IPS-15b (cell line): ENCODE results near the gene MAVS.
"Not testable (repeated sequence)": the region's sequence is repeated elsewhere in the genome, so short reads cannot be mapped to it uniquely, and the experiment has no call there.

Experiments used
- H3K27me3 ChIP-seq: one replicate; pipeline ENCODE4 v1.6.1; 2013; ENCODE audit warnings: low read length; ENCODE audit not compliant: control insufficient read depth, insufficient read depth
- H3K36me3 ChIP-seq: one replicate; pipeline ENCODE4 v1.6.1; 2013; ENCODE audit warnings: low read length; ENCODE audit not compliant: control insufficient read depth, insufficient read depth
- H3K4me1 ChIP-seq: one replicate; pipeline ENCODE4 v1.6.1; 2013; ENCODE audit warnings: mild to moderate bottlenecking, low read length; ENCODE audit not compliant: control insufficient read depth, insufficient read depth
- H3K4me3 ChIP-seq: one replicate; pipeline ENCODE4 v1.5.1; 2013; ENCODE audit warnings: low read depth, low read length
- H3K9ac ChIP-seq: one replicate; pipeline ENCODE4 v1.6.1; 2013; ENCODE audit warnings: low read depth, mild to moderate bottlenecking, low read length
- H3K9me3 ChIP-seq: one replicate; pipeline ENCODE4 v1.6.1; 2013; ENCODE audit warnings: mild to moderate bottlenecking, low read length; ENCODE audit not compliant: control insufficient read depth, insufficient read depth

Gene MAVS

GRCh38 chr20:3818155-3819151 is 28.2 kb upstream of the MAVS start:
- Histone ChIP-seq H3K36me3 (no peaks in the 10 kb centered on the region), H3K4me3 (no peak overlapping the region), H3K4me1 (peaks cover 3% of the 10 kb centered on the region), H3K9ac (no peak overlapping the region), H3K27me3 (no peaks in the 10 kb centered on the region), H3K9me3 (no peaks in the 10 kb centered on the region)

- H3K4me1 ChIP-seq: peaks cover 3% of the 10 kb centered on the region
Observed at GRCh38 chr20:3819411-3820047, 27.1 kb upstream of the MAVS start.

GRCh38 chr20:3820048-3820900 is 26.4 kb upstream of the MAVS start, which contains the start of gene AP5S1:
TSS of gene AP5S1 (plus strand) at chr20:3820547. CDS start at chr20:3822118, 1,571 bp downstream.
- peak within 1 kb of the TSS; percentile 95 for H3K9ac ChIP-seq
- H3K4me3 ChIP-seq: peak within 1 kb of the TSS; percentile 91
- no peaks in the 10 kb centered on the region for H3K27me3 ChIP-seq
- H3K9me3 ChIP-seq: no peaks in the 10 kb centered on the region
- peaks cover 3% of the 10 kb centered on the region for H3K4me1 ChIP-seq
- H3K36me3 ChIP-seq: peaks cover 7% of the 10 kb centered on the region

More at GRCh38 chr20:3819411-3820047, 27.1 kb upstream of the MAVS start:
- Histone ChIP-seq H3K4me3 (peak overlapping the region; percentile 91), H3K27me3 (no peaks in the 10 kb centered on the region), H3K9ac (no peak overlapping the region), H3K9me3 (no peaks in the 10 kb centered on the region), H3K36me3 (peaks cover 7% of the 10 kb centered on the region)

- Histone ChIP-seq H3K27me3 (no peaks in the 10 kb centered on the region), H3K4me1 (peaks cover 3% of the 10 kb centered on the region)
Observed at GRCh38 chr20:3820901-3821727, 25.5 kb upstream of the MAVS start.

GRCh38 chr20:3821996-3822395 is 24.6 kb upstream of the MAVS start:
- H3K36me3 ChIP-seq: peaks cover 7% of the 10 kb centered on the region
- no peaks in the 10 kb centered on the region for H3K9me3 ChIP-seq
- H3K4me3 ChIP-seq: no peak overlapping the region
- H3K4me1 ChIP-seq: peaks cover 3% of the 10 kb centered on the region
- H3K9ac ChIP-seq: no peak overlapping the region
- no peaks in the 10 kb centered on the region for H3K27me3 ChIP-seq

More at GRCh38 chr20:3820901-3821727, 25.5 kb upstream of the MAVS start:
- H3K9ac ChIP-seq: peak overlapping the region; percentile 95
- H3K9me3 ChIP-seq: no peaks in the 10 kb centered on the region
- peaks cover 7% of the 10 kb centered on the region for H3K36me3 ChIP-seq
- peak overlapping the region; percentile 91 for H3K4me3 ChIP-seq

- H3K27me3 ChIP-seq: no peaks in the 10 kb centered on the region
- H3K4me3 ChIP-seq: no peak overlapping the region
- H3K9ac ChIP-seq: no peak overlapping the region
- peaks cover 3% of the 10 kb centered on the region for H3K4me1 ChIP-seq
- H3K9me3 ChIP-seq: no peaks in the 10 kb centered on the region
- H3K36me3 ChIP-seq: peaks cover 7% of the 10 kb centered on the region
Observed at GRCh38 chr20:3823881-3824280, 22.8 kb upstream of the MAVS start.

- H3K9me3 ChIP-seq: no peaks in the 10 kb centered on the region
- no peak overlapping the region for H3K9ac ChIP-seq
- H3K4me3 ChIP-seq: no peak overlapping the region
- no peaks in the 10 kb centered on the region for H3K27me3 ChIP-seq
- H3K4me1 ChIP-seq: peaks cover 3% of the 10 kb centered on the region
- H3K36me3 ChIP-seq: peaks cover 7% of the 10 kb centered on the region
Observed at GRCh38 chr20:3825526-3825925, 21.1 kb upstream of the MAVS start.

GRCh38 chr20:3826420-3826819 is 20.2 kb upstream of the MAVS start:
- H3K4me1 ChIP-seq: no peaks in the 10 kb centered on the region
- no peak overlapping the region for H3K4me3 ChIP-seq
- H3K27me3 ChIP-seq: no peaks in the 10 kb centered on the region
- no peaks in the 10 kb centered on the region for H3K9me3 ChIP-seq
- no peak overlapping the region for H3K9ac ChIP-seq
- peaks cover 7% of the 10 kb centered on the region for H3K36me3 ChIP-seq

- Histone ChIP-seq H3K4me1 (no peaks in the 10 kb centered on the region), H3K9ac (no peak overlapping the region), H3K27me3 (no peaks in the 10 kb centered on the region), H3K4me3 (no peak overlapping the region), H3K9me3 (no peaks in the 10 kb centered on the region), H3K36me3 (peaks cover 7% of the 10 kb centered on the region)
Observed at GRCh38 chr20:3828798-3829197, 17.8 kb upstream of the MAVS start.

GRCh38 chr20:3829891-3830290 is 16.7 kb upstream of the MAVS start:
- H3K4me1 ChIP-seq, H3K9me3 ChIP-seq, H3K9ac ChIP-seq, H3K4me3 ChIP-seq, H3K36me3 ChIP-seq, H3K27me3 ChIP-seq: not testable (repeated sequence)
